Epithelial cell of proximal tubule (primary cell): ENCODE results near the gene RAB8B. TPM values are rescaled to one million over a fixed set of nuclear protein-coding genes. Genes with fewer than 3 reads are reported as not detected.

ENCODE experiments used
- DNase-seq: peaks from one replicate; pipeline ENCODE4 v3.0.0-alpha.2; 2011; ENCODE audit warnings: low read depth
- H3K4me3 ChIP-seq: 2 replicates; pipeline ENCODE4 v1.5.1; 2011; ENCODE audit warnings: low read depth, mild to moderate bottlenecking, low read length
- total RNA-seq: library from RNA; depleted of rRNA; stranded (reverse); fragments of >200 nt; gene quantifications from 2 replicates; pipeline ENCODE4 v1.2.3, GENCODE V29; 2015
- TF ChIP-seq, protein P1 (sequence below): conservative IDR thresholded peaks from 2 replicates; pipeline ENCODE4 v1.5.1; 2012; ENCODE audit warnings: low read depth, mild to moderate bottlenecking, low read length

The RAB8B gene
- total RNA-seq, 1 donor from 2014 or later, result 20.9 TPM

DNA sequence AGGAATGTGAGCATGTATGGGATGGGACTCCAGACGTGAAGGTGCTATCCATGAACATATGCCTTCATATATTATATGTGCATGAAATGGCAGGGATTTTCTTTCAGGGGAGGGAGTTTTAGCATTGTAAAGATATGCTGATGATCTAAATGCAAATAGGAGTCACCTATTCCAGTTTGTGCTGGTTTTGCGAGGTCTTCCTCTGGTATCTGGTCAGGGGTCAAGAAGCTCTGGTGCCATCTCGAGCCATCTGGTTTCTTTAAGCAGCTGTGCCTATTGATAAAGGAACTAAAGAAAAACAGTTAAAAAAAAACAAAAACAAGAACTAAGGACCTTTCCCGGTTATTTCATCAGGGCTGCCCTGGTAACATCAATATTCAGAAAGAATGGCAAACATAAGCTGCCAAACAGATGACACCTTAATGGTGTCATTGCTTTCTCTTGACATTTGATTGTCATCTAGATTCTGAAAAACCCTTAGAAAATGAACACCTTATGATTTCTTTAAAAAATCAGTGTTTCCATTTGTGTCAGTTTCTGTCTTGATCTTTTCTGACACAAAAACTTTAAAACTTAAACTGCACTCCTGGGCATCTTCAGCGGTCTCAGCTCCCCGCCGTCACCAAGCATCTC lies 110.7 kb downstream of the RAB8B start:
- no peak overlapping the region for H3K4me3 ChIP-seq
- DNase-seq, result no peak
- TF ChIP-seq, protein P1, sequence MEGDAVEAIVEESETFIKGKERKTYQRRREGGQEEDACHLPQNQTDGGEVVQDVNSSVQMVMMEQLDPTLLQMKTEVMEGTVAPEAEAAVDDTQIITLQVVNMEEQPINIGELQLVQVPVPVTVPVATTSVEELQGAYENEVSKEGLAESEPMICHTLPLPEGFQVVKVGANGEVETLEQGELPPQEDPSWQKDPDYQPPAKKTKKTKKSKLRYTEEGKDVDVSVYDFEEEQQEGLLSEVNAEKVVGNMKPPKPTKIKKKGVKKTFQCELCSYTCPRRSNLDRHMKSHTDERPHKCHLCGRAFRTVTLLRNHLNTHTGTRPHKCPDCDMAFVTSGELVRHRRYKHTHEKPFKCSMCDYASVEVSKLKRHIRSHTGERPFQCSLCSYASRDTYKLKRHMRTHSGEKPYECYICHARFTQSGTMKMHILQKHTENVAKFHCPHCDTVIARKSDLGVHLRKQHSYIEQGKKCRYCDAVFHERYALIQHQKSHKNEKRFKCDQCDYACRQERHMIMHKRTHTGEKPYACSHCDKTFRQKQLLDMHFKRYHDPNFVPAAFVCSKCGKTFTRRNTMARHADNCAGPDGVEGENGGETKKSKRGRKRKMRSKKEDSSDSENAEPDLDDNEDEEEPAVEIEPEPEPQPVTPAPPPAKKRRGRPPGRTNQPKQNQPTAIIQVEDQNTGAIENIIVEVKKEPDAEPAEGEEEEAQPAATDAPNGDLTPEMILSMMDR, result no peak

DNA sequence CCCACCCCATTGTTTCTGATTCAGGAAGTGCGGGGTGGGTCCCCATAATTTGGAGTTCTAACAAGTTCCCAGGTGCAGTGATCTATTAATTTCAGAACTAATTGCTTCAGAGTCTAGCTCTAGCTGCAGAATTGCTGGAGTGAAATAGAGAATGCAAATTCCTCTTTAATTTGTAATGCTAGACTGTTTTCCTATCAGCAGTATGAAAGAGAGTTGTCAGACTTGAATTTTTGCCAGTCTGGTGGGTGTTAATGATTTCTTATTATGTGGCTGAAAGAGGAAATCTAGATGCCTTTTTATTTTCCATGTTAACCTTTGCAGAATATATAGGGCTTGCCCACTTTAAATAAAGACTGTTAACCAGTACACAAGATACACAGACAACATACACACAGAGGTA lies 111.7 kb downstream of the RAB8B start:
- H3K4me3 ChIP-seq, result no peak overlapping the region
- TF ChIP-seq, protein P1, result no peak
- no peak for DNase-seq

DNA sequence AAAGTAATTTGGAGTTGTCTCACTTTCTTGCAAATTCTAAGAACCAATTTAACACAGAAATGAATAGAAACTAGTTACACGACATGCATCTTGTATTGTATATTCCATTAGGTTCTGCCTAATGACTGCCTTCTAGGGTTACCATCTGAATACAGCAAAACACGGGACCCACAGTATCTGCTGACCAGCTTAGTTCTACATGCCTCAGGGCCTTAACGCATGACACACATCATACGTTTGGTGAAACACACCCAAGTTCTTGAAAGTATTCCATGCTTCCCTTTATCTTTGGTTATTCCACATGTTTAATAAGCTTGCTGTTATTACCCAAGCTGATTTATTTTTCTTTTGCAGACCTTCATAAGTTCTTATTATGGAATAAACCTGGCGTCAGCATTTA lies 115.9 kb downstream of the RAB8B start:
- TF ChIP-seq, protein P1, result no peak
- H3K4me3 ChIP-seq, result no peak overlapping the region
- no peak for DNase-seq

DNA sequence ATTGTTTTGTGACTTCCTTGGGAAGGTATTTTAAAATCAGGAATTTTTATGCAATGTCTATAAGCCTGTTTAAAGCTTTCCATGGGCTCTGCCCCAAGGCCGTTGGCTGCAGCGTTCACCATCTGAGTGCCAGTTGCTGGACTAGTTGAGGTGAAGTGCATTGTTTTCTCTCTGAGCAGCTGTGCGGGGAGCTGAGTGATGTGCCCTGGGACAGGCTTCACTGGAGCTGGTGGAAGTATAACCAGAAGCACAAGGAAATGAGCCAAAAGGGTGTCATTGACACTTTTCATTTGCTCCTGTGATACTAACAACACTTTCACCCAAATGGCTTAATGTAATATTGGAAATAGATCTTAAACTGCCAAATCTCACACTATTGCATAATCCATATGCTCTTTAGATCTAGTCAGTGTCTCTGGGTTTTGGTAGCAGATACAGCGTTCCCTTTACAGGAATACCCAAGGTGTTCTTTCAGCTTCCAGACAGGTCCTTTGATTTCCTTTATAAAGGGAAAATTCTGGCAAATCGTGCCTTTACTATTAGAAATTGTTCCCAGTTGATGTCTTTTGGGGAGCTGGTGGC lies 117.2 kb downstream of the RAB8B start:
- no peak for DNase-seq
- H3K4me3 ChIP-seq, result no peak overlapping the region
- TF ChIP-seq, protein P1, result no peak

DNA sequence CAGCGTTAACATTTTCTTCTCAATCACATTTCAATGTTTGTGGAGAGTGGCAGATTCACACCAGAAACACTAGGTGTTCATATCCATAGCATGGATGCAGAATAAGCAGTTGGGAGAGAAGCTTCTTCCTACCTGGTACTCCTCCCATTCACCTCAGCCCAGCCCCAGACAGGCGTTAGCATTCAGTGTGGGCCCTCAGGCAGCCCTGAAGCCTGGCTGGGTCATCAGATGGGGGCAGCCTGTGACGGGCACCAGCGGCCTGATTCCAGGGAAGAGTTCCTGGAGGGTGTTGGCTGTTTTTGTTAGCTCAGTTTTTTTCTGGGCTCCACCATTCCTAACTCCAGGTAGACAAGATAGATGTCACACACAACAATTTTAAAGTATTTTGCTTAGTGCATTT lies 119.1 kb downstream of the RAB8B start:
- H3K4me3 ChIP-seq, result no peak overlapping the region
- TF ChIP-seq, protein P1, result no peak
- DNase-seq, result no peak

DNA sequence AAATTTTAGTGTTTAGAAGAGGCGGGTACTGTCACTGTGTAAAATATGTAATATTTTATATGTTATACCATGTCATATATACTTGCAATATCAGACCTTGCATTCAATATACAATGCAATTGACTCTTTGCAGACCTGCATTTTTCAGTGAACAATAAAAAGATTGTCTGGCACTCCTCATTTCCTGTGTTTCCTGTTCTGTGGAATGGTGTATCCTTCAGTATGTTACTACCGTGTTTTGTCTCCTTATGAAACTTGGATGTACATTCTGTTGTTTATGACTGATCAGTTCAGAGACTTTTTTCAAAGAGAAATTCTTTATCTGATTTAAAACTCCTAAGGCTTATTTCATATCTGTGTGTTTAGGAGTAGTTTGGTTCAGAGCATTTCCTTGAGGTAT lies 119.5 kb downstream of the RAB8B start:
- no peak overlapping the region for H3K4me3 ChIP-seq
- TF ChIP-seq, protein P1, result no peak
- DNase-seq, result no peak

DNA sequence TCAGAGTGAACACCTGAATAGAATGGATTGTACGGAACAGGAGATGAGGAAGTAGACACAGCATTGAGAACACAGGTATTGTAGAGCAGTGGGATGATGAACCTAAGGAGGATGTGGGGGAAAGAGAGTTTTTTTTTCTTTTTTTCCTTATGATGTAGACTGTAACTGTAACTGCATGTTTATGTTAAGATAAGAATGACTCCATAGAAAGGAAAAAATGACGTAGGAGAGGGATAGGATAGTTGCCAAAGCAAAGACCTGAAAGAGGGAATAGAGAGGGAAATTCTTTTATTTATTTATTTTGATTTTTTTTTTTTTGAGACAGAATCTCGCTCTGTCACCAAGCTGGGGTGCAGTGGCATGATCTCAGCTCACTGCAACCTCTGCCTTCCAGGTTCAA lies 121.2 kb downstream of the RAB8B start:
- no peak overlapping the region for H3K4me3 ChIP-seq
- TF ChIP-seq, protein P1, result no peak
- no peak for DNase-seq
